HG02970 (cell line): ENCODE measurements around the gene SGMS1.
"Not testable (repeated sequence)": the region's sequence is repeated elsewhere in the genome, so short reads cannot be mapped to it uniquely, and the experiment has no call there.

Source experiments
- ATAC-seq: cut with Tn5 transposase; IDR thresholded peaks from one replicate; pipeline ENCODE4 v1.9.1; 2021; ENCODE audit warnings: mild to moderate bottlenecking, moderate library complexity, moderate number of reproducible peaks; ENCODE audit not compliant: unreplicated experiment, low FRiP score

SGMS1 gene

DNA sequence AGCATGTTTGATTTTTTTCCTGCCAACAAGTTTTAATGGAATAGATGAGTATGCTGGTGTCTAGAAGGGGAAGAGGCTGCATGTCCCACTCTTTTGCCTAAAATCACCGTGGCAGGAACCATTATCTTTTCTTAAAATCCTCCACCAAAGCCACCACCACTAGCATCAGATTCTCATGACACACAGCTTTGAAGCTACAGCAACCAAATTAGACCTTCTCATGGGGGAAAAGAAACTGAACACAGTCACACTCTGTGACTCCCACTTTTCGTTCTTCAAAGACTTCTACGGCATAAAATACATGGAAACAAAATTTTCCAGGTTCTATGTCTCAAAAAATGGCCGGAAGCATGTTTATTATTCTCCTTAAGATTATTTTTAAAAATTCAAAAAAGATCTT is 81.8 kb downstream of the SGMS1 start:
- no peak for ATAC-seq

DNA sequence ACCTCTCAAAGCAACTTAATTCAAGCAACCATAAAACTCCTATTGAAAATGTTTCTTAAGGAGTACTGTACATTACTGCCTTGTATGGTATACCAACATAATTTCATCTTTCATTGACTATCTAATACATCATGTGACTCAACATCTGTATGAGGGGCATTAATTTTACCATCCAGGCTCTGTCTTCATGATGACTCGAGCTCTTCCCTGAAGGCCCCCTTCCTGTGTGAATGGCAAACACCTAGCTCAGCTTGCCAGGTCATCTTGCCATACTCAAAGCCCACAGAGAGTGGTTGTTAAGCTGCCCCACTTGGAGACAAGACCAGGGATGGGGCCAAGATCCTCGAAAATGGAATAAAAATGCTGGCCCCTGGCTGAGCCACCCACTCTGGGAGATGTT is 82.4 kb downstream of the SGMS1 start:
- no peak for ATAC-seq

DNA sequence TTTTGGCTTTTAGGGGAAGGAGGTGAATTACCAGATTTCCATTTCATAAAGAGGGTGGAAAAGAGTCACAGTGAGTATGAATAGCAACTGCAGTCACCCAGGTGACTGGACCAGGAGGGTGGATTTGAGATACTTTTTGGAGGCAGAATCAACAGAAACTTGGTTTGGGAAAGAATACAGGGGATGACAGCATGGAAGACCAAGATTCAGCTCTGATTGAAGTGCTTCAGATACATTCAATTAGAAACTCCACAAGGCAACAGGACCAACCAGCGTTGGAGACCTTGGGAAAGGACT is 83.0 kb downstream of the SGMS1 start:
- ATAC-seq = no peak

DNA sequence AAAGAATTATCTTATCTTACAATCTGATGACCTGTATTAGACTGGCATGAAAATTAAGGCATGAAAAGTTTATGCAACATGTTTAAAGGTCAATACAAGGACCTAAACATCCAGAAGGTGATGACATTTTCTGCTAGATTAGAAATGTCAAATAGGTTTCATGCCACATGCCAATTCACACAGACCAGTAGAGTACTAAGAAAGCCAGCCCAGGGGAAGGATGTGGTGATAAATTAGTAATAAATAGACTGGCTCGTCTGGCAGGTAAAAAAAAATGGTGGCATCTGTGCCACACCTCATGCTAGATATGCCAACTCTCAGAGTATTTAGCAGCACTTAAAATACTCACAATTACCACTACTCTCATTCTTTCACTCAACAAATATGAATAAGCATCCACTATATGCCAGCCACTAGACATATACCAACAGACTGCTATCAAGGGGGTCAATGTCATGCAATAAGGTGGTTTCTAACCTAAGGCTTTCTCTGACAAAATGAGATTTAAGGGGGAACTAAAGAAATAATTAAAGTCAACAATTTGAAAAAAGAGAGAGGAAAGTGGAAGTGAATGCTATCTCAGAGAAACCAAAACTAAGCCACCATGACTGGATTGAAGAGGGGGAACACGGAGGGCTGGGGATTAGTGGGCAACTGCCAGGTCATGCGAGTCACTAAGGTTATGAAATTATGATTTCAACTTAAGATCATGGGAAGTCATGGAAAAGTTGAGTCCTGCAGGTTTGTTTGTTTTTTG is 83.5 kb downstream of the SGMS1 start:
- no peak for ATAC-seq

DNA sequence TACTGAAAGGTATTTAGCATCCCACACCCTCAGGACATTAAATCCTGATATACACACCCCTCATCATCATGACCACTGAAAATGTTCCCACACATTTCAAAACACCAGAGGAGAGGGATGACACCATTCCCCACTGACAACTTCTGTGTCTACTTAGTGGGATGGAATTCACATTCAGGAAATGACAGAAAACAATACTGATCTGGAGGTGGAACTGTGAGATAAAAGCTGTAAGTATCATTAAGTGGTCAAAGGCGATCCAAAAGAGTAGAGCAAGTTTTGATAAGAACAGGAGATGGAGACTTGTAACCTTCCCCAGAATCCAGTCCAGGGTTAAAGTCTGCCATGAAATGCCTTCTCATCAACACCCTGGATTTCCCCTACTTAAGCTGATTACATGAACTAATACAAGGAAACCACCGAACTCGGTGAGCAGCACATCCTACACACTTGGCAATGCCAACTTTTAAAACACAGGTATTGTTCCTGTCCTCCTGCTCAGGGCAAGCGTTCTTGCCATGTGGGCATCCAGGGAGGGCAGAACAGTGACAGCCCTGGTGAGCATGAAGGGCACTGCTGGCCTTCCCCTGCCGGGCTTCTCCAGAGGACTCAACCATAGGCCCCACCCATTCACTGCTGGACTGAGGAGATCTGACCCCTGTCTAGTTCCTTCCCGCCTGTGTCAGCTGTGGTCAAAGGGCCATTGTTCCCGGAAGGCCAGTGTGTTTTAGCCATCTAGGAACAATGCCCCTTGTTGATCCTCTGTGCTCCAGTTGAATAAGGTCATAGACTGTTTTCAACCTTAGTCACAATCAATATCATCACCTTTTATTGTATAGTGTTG is 85.0 kb downstream of the SGMS1 start:
- ATAC-seq = no peak

DNA sequence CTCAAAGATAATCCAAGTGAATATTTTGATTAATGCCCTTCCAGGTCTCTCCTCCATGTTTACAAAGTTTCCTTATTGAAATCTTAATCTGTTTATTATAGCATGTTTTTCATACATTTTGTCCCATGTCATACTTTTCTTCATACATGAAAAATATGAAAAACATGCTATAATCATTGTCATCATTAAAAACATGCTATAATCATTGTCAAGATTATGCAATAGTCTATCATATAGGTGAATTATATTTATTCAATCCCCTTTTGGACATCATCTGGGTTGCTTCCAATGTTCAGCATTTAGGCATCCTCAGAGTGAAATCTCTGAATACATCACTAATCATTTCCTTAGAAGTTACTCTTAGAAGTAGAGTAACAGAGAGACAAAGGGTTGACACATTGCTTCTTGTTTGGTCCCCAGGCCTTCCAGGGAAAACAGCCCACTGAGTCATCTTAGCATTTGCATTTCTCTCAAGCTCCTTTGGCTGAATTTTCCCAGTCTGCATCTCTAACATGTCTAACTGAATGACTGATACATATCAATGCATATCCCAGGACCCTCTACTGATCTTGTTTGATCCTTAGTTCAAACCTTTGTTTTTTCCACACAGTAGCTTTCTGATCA is 87.0 kb downstream of the SGMS1 start:
- ATAC-seq = no peak

DNA sequence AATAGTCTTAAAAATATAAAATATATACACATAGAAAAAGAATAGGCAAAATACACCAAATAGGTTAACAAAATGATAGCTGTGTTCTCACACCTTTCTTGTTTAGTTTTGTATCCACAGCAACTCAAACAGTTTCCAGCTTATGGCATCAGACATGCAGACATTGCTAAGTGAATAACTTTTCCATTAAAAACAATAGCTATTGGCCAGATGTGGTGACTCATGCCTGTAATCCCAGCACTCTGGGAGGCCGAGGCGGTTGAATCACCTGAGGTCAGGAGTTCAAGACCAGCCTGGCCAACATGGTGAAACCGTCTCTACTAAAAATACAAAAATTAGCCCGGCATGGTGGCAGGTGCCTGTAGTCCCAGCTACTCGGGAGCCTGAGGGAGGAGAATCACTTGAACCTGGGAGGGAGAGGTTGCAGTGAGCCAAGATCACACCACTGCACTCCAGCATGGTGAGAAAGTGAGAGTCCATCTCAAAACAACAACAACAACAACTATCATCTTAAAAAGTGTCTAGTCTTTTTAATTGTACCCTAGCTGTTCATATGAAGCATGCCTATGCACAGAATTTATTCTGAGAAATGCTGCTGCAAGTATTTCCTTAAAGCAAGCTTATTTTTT is 88.9 kb downstream of the SGMS1 start:
- not testable (repeated sequence) for ATAC-seq

DNA sequence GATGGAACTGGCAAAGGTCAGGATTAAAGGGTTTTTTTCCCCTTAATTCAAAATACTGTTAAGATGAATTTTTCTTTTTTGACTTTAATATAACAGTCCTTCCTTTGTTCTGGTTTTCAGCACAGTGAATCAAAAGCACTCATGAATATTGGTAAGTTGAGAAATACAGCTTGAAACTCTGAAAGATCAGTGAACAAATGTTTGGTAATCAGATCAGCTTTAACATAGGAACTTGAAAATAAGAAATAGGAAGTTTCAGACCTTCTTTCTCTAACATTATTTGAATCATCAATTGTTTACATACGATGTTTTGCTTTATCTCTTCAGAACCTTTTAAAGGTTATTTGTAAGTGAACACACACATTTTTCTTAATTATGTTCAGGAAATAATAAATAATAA is 90.5 kb downstream of the SGMS1 start:
- no peak for ATAC-seq

DNA sequence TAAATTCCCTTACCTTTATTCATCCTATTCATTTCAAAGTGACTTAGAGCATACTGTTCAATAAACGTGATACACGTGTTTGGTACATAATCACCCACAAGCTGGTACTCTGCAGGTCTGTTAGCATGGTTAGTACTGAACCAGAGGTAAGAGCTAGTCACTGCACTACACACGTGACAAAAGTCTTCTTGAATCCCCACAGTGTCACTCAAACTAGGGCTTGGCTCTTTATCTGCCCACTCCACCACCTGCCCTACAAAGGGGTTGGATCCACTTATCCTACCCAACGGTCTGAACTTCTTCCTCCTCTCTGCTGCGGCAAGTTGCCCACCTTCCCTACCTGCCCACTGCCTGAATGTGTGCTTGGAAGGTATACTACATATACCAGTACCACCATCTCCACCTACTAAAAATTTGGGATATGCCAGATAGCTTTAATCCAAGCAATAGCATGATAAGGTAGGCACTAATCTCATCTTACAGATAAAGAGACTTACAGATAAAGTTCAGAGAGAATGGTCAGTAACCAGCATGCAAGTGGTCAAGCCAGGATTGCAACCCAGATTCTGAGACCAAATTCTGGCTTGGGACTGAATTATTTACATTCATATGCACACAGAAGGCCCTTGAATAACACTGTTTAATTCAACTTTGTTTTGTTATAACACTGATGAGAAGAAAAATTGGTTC is 92.2 kb downstream of the SGMS1 start:
- ATAC-seq = no peak

DNA sequence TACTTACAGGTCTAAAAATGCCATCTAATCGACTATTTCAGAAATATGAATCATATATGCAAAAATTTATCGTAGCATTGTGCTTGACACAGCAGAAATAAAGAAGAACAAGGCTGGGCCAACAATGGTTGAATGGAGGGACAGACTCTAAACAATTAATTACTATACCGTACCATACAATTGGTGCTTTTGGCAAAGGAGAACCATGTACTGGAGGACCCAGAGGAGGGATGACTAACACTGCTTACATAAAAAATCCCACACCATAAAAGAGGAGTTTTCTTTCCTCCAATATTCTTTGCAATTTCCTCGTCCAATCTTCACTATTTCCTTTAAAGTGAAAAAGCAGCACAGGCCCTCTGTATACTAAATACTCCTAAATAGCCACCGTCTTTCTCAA is 94.1 kb downstream of the SGMS1 start:
- no peak for ATAC-seq

DNA sequence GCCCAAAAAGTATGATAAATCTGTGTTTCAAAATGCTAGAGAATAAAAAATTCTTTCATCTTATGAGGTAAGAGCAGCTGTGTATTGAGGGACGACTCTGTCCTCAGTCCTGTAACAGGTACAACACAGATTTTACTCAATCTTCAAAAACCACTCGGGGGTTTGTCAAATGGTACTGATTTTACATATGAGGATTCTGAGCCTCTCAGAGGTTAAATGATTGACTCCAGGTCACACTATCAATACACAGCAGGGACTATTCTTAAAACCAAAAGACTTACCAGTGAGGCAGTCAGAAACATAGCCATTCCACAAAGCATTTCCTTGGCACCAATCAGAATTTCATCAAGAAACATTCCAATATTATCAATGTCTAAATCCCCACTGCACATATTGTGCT is 95.5 kb downstream of the SGMS1 start:
- ATAC-seq = no peak

DNA sequence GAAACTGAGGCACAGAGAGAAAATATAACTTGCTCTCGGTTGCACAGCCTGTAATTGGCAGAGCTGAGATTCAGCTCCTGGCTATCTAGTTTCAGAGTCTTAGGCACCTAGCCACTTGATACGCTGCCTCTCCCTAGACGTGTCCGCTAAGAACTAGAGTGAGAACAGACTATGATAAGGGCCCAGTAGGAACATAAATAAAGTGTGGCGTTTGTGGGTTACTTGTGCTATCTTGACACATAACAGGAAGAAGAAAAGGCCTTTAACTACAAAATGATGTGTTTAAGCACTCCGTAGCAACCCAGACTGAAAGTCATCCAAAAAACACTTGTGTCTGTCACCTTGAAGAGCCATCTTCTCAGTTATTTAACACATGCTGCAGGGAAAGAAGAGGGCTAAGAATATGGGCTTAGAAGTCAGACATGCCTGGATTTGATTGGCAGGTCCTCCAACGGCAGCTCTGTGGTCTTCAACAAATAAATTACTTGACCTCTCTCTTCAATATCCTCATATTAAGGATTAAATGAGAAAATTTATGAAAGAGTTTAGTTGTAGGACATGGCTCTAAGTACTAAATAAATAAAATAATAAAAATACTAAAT is 96.2 kb downstream of the SGMS1 start:
- ATAC-seq = no peak

DNA sequence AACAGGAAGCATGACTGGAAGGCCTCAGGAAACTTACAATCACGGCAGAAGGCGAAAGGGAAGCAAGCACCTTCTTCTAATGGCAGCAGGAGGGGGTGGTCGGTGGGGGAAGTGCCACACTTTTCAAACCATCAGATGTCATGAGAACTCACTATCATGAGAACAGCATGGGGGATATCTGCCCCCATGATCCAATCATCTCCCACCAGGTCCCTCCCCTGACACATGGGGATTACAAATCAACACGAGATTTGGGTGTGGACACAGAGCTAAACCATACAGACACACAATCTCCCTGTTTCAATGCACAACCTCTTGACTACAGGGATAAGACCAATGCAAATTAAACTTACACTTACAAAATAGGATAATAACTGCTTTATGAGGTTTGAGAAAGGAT is 97.6 kb downstream of the SGMS1 start:
- no peak for ATAC-seq

DNA sequence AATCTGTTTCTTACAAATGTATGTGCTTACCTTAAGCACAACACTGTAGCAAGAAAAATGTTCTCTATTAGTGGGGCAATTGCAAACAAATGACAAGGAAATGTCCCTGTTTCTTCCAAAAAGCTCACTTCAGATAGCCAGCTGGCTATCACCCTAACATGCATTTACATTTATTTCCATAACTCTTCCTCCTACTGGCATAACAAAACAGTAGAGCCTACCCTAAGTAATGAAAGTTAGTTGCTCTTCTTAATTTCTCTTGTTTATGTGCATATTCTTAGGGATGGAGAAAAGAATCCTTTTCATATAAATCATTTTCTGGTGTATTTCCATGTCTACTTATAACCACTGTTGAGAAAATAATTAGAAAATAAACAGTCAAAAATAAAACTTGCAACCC is 100.4 kb downstream of the SGMS1 start:
- no peak for ATAC-seq

DNA sequence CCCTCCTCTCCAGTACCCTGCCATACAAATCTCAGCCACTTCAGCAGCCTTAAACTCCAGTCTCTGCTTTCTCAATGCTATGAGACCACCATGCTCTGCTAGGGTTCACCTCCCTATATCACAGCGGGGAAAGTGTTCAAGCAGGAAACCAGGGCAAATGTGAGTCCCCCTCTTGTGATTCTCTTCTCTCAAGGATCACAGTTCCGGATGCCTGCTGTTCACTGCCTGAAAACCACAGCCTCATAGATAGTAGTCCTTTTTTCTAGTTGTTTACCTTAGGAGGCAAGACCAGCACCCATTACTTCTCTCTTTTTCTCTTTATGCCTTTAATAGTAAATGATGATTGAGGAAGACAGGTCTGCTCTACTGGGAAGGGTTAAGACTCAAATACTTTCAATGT is 100.8 kb downstream of the SGMS1 start:
- ATAC-seq = no peak

DNA sequence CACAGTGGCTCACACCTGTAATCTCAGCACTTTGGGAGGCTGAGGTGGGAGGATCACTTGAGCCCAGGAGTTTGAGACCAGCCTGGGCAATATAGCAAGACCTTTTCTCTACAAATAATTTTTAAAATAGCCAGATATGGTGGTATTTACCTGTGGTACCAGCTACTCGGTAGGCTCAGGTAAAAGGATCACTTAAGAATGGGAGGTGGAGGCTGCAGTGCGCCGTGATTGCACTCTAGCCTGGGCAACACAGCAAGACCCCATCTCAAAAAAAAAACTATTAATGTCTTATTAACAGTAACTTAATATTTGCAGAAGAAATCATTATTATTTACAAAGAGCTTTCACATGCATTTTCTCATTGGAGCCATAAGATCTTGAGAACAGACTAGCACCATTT is 103.6 kb downstream of the SGMS1 start:
- no peak for ATAC-seq

DNA sequence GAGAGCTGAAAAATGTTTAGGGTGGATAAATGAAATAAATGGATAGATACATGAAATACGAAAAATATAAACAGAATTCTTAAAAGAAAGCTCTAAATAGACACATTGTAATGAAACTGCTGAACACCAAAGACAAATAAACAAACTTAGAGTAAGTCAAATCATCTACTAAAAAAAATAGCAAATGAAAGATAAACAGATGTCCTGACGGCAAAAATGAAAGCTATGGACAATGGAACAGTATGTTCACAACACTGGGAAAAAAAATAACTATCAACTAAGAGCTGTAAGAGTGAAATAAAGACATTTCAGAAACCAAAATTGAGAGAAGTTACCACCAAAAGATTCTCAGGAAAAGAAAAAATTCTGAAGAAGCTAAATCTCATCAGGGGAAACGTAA is 106.1 kb downstream of the SGMS1 start:
- no peak for ATAC-seq

DNA sequence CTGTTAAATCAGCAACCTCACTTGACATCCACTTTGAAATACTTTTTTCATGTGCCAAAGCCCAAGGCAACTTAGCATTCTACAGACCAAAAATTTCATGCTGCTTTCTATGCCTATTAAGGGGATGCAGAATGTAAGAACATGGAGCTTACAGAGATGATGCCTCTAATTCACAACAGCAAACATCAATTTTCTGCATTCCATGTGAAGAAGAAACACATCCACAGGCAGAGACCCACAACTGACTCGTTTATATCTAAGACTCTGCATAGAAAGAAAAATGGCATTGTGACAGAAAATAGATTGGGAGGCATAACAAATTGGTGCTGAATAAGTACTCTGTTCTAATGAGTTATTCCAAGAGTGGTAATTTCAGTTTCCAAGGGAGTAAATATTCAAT is 107.6 kb downstream of the SGMS1 start:
- no peak for ATAC-seq

DNA sequence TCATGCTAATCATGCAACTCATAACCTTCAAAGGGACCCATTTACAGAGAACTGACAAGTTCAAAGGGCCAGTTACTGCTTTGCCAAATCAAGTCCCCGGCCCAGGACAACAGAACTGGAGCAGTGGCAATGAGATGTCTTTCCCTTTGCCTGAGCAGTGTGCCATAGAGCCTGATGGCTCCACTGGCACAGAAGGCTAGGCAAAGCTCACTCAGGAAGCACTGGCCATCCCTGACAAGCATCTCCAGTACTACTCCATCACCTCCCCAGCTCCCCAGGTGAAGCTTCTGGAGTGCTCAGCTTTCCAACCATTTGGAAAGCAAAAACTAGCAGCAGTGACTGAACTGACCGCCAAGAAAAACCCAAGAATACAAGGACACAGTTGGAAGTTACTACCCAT is 108.3 kb downstream of the SGMS1 start:
- no peak for ATAC-seq

DNA sequence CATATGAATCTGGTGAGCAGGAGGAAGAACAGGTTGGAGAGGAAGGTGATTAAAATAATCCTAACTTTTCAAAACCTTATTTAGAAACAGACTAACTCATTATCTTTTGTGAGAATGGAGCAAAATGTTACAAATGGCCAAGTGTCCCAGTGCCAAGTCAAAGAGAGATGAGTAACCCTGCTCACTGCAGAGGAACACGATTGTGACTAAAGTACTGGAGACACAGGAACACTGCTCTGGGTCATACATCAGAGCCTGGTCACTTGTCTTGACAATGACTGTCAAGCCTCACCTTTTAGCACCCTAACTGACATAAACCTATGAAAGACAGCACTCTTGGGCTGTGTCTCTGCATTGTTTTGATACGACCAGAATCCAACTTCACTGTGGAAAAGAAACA is 108.8 kb downstream of the SGMS1 start:
- ATAC-seq = no peak
